Measurements from ENCODE around the gene VGLL3. TPM values are rescaled to one million over a fixed set of nuclear protein-coding genes. Genes with fewer than 3 reads are reported as not detected.

The VGLL3 gene
- total RNA-seq, 1 donor from 2014 or later: 17.7 TPM

- no peak for TF ChIP-seq CTCF (IDR thresholded peaks at IDR 0.05)
- no peak for TF ChIP-seq POLR2A (IDR thresholded peaks at IDR 0.05)
- TF ChIP-seq POLR2AphosphoS5 (IDR thresholded peaks at IDR 0.05; ENCODE audit: insufficient read depth in 1 of 2, low read depth in 1 of 2): no peak
- Histone ChIP-seq H3K36me3 (no peaks in the 10 kb centered on the region), H3K4me3 (peak overlapping the region; percentile 59 to 70), H3K4me1 (peaks cover 6% of the 10 kb centered on the region), H3K27ac (peak overlapping the region; percentile 77), H3K9me3 (no peaks in the 10 kb centered on the region), H3K27me3 (no peaks in the 10 kb centered on the region)
- intact Hi-C loops (cut with DNase I): no loop called here
- no peak for DNase-seq (ENCODE audit: extremely low spot score in 2 of 2)
Measured at GRCh38 chr3:86989611-86990010, 1.3 kb downstream of the VGLL3 start.

GRCh38 chr3:86989006-86989405 lies 1.9 kb downstream of the VGLL3 start:
- intact Hi-C loops (cut with DNase I): no loop called here

GRCh38 chr3:86988235-86988634 lies 2.7 kb downstream of the VGLL3 start:
- TF ChIP-seq POLR2A (IDR thresholded peaks at IDR 0.05) (no peak), POLR2AphosphoS5 (IDR thresholded peaks at IDR 0.05; ENCODE audit: insufficient read depth in 1 of 2, low read depth in 1 of 2) (no peak), CTCF (IDR thresholded peaks at IDR 0.05) (no peak)
- Histone ChIP-seq H3K36me3 (no peaks in the 10 kb centered on the region), H3K27me3 (no peaks in the 10 kb centered on the region), H3K27ac (no peak overlapping the region), H3K4me1 (peaks cover 8% of the 10 kb centered on the region), H3K9me3 (no peaks in the 10 kb centered on the region), H3K4me3 (no peak overlapping the region)
- intact Hi-C loops (cut with DNase I): no loop called here
- DNase-seq (ENCODE audit: extremely low spot score in 2 of 2): no peak

More at GRCh38 chr3:86989006-86989405, 1.9 kb downstream of the VGLL3 start:
- Histone ChIP-seq H3K4me1 (peaks cover 6% of the 10 kb centered on the region), H3K36me3 (no peaks in the 10 kb centered on the region), H3K4me3 (peak overlapping the region; percentile 59 to 70), H3K27ac (peak overlapping the region; percentile 77), H3K27me3 (no peaks in the 10 kb centered on the region), H3K9me3 (no peaks in the 10 kb centered on the region)
- TF ChIP-seq POLR2AphosphoS5 (IDR thresholded peaks at IDR 0.05; ENCODE audit: insufficient read depth in 1 of 2, low read depth in 1 of 2): no peak
- TF ChIP-seq POLR2A (IDR thresholded peaks at IDR 0.05): no peak
- no peak for TF ChIP-seq CTCF (IDR thresholded peaks at IDR 0.05)
- no peak for DNase-seq (ENCODE audit: extremely low spot score in 2 of 2)

- Histone ChIP-seq H3K27ac (peak overlapping the region; percentile 14), H3K36me3 (no peaks in the 10 kb centered on the region), H3K4me3 (no peak overlapping the region), H3K9me3 (no peaks in the 10 kb centered on the region), H3K27me3 (no peaks in the 10 kb centered on the region), H3K4me1 (peaks cover 14% of the 10 kb centered on the region)
- DNase-seq (ENCODE audit: extremely low spot score in 2 of 2): no peak
- intact Hi-C loops (cut with DNase I): no loop called here
- TF ChIP-seq CTCF (IDR thresholded peaks at IDR 0.05) (no peak), POLR2A (IDR thresholded peaks at IDR 0.05) (no peak), POLR2AphosphoS5 (IDR thresholded peaks at IDR 0.05; ENCODE audit: insufficient read depth in 1 of 2, low read depth in 1 of 2) (no peak)
Measured at GRCh38 chr3:86987421-86987715, 3.6 kb downstream of the VGLL3 start.

GRCh38 chr3:86986671-86987420 lies 4.1 kb downstream of the VGLL3 start:
- no peak overlapping the region for H3K4me3 ChIP-seq
- no peaks in the 10 kb centered on the region for H3K36me3 ChIP-seq
- H3K9me3 ChIP-seq: no peaks in the 10 kb centered on the region
- no peaks in the 10 kb centered on the region for H3K27me3 ChIP-seq
- TF ChIP-seq POLR2A (IDR thresholded peaks at IDR 0.05) (no peak), CTCF (IDR thresholded peaks at IDR 0.05) (no peak), POLR2AphosphoS5 (IDR thresholded peaks at IDR 0.05; ENCODE audit: insufficient read depth in 1 of 2, low read depth in 1 of 2) (no peak)
- H3K27ac ChIP-seq: peak overlapping the region; percentile 14
- H3K4me1 ChIP-seq: peaks cover 14% of the 10 kb centered on the region
- intact Hi-C loops (cut with DNase I): no loop called here
- no peak for DNase-seq (ENCODE audit: extremely low spot score in 2 of 2)

All from vagina (tissue), 2 donors.